Activated CD4-positive, alpha-beta T cell treated with anti-CD3 and anti-CD28 coated beads for 48 hours (primary cell): Measurements from ENCODE around the gene ZNRD2.

Experiments
- DNase-seq: peaks from one replicate; pipeline ENCODE4 v3.0.0-alpha.2; 2020

The ZNRD2 gene

GRCh38 chr11:65574811-65575567 lies 4.7 kb downstream of the ZNRD2 start:
- no peak for DNase-seq

GRCh38 chr11:65575568-65576231 lies 5.4 kb downstream of the ZNRD2 start, which contains the start of gene EHBP1L1:
EHBP1L1 (plus strand) TSS chr11:65576053; CDS start chr11:65576303, 250 bp downstream.
- peak; percentile 78 for DNase-seq

- DNase-seq: peak; percentile 41
Observed at GRCh38 chr11:65576232-65576866, 6.1 kb downstream of the ZNRD2 start.

GRCh38 chr11:65576867-65577755 lies 6.8 kb downstream of the ZNRD2 start:
- peak; percentile 65 for DNase-seq

GRCh38 chr11:65577756-65578109 lies 7.5 kb downstream of the ZNRD2 start:
- DNase-seq: no peak

- DNase-seq: no peak
Observed at GRCh38 chr11:65578134-65578533, 7.9 kb downstream of the ZNRD2 start.

GRCh38 chr11:65578667-65579066 lies 8.4 kb downstream of the ZNRD2 start:
- no peak for DNase-seq

- DNase-seq: no peak
Observed at GRCh38 chr11:65579291-65579690, 9.0 kb downstream of the ZNRD2 start.

- no peak for DNase-seq
Observed at GRCh38 chr11:65580031-65580692, 9.9 kb downstream of the ZNRD2 start.

GRCh38 chr11:65580756-65581155 lies 10.5 kb downstream of the ZNRD2 start:
- DNase-seq: no peak

- DNase-seq: no peak
Observed at GRCh38 chr11:65581928-65582327, 11.7 kb downstream of the ZNRD2 start.

- DNase-seq: no peak
Observed at GRCh38 chr11:65583589-65583988, 13.3 kb downstream of the ZNRD2 start.

- DNase-seq: no peak
Observed at GRCh38 chr11:65584106-65584505, 13.8 kb downstream of the ZNRD2 start.

GRCh38 chr11:65584723-65585171 lies 14.5 kb downstream of the ZNRD2 start:
- no peak for DNase-seq

- DNase-seq: no peak
Observed at GRCh38 chr11:65585396-65586246, 15.3 kb downstream of the ZNRD2 start.

GRCh38 chr11:65586247-65586630 lies 16.0 kb downstream of the ZNRD2 start:
- DNase-seq: no peak

- DNase-seq: no peak
Observed at GRCh38 chr11:65586676-65587075, 16.4 kb downstream of the ZNRD2 start.

GRCh38 chr11:65588199-65589054 lies 18.1 kb downstream of the ZNRD2 start:
- peak; percentile 85 for DNase-seq

GRCh38 chr11:65589444-65590239 lies 19.4 kb downstream of the ZNRD2 start:
- peak; percentile 47 for DNase-seq
